AG10803 (cell line): ENCODE results near the gene COX6B2.

Experiments
- DNase-seq: peaks from one replicate; pipeline ENCODE4 v3.0.0; 2010; ENCODE audit warnings: low read depth
- H3K4me3 ChIP-seq: 2 replicates; pipeline ENCODE4 v1.5.1; 2011; ENCODE audit warnings: mild to moderate bottlenecking, low read length, control low read depth
- TF ChIP-seq, protein P1 (sequence below): conservative IDR thresholded peaks from 2 replicates; pipeline ENCODE4 v1.5.1; 2011; ENCODE audit warnings: mild to moderate bottlenecking, low read length, control low read depth, inconsistent platforms

Gene COX6B2

GRCh38 chr19:55348317-55349034 lies 6.0 kb downstream of the COX6B2 start:
- H3K4me3 ChIP-seq = no peak overlapping the region
- TF ChIP-seq, protein P1, sequence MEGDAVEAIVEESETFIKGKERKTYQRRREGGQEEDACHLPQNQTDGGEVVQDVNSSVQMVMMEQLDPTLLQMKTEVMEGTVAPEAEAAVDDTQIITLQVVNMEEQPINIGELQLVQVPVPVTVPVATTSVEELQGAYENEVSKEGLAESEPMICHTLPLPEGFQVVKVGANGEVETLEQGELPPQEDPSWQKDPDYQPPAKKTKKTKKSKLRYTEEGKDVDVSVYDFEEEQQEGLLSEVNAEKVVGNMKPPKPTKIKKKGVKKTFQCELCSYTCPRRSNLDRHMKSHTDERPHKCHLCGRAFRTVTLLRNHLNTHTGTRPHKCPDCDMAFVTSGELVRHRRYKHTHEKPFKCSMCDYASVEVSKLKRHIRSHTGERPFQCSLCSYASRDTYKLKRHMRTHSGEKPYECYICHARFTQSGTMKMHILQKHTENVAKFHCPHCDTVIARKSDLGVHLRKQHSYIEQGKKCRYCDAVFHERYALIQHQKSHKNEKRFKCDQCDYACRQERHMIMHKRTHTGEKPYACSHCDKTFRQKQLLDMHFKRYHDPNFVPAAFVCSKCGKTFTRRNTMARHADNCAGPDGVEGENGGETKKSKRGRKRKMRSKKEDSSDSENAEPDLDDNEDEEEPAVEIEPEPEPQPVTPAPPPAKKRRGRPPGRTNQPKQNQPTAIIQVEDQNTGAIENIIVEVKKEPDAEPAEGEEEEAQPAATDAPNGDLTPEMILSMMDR = no peak
- no peak for DNase-seq

- no peak overlapping the region for H3K4me3 ChIP-seq
- TF ChIP-seq, protein P1 = no peak
- no peak for DNase-seq
Measured at GRCh38 chr19:55347442-55348009, 7.0 kb downstream of the COX6B2 start.

GRCh38 chr19:55346725-55347441 lies 7.6 kb downstream of the COX6B2 start:
- DNase-seq = no peak
- H3K4me3 ChIP-seq = no peak overlapping the region
- TF ChIP-seq, protein P1 = no peak

DNA sequence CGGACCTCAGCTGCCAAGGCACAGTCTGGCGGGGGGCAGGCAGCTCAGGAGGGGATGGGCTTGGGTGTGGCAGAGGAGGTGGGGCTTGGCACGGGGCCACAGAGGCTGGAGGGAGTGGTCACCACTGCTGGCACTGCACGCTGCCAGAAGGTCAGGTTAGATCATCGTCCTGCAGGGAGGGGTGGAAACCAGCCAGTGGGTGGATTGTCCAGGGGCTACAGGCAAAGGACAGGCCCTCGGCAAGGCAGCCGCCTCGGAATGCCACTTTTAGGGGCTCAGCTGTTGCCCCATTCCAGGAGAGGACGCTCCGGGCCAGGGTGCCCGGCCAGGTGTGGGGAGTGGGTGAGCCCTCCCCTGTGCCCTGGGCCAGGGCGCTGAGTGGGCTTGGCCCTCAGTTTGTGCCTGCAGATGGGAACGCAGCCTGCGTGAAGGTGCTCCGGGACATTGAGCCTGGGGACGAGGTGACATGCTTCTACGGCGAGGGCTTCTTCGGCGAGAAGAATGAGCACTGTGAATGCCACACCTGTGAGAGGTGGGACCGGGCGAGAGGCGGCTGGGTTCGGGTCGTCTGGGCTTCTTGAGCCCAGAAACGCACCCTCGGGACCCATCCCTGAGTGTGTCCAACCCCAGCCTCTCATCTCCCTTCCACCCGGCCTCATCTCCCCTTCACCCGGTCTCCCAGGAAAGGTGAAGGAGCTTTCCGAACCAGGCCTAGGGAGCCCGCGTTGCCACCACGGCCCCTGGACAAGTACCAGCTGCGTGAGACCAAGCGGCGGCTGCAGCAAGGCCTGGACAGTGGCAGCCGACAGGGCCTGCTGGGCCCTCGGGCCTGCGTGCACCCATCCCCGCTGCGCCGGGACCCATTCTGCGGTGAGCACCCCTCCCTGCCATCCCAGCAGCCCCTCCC lies 8.4 kb downstream of the COX6B2 start:
- no peak for DNase-seq
- TF ChIP-seq, protein P1 = no peak
- no peak overlapping the region for H3K4me3 ChIP-seq

GRCh38 chr19:55345101-55345817 lies 9.3 kb downstream of the COX6B2 start:
- TF ChIP-seq, protein P1 = no peak
- DNase-seq = no peak
- no peak overlapping the region for H3K4me3 ChIP-seq

- no peak for DNase-seq
Measured at GRCh38 chr19:55344444-55344843, 10.1 kb downstream of the COX6B2 start.

More at GRCh38 chr19:55344444-55344843, 10.1 kb downstream of the COX6B2 start:
- no peak overlapping the region for H3K4me3 ChIP-seq
- TF ChIP-seq, protein P1 = no peak
